ENCODE measurements around the gene PEAK3.

The PEAK3 gene

GRCh38 chr19:2282062-2282861 lies at the start of gene PEAK3:
Gene PEAK3 (minus strand): TSS chr19:2282175. CDS start chr19:2280931, 1,244 bp downstream.
- peak; percentile 39 for DNase-seq (ENCODE audit: low spot score)

GRCh38 chr19:2330632-2331284 lies 48.8 kb upstream of the PEAK3 start:
- peak; percentile 20 for DNase-seq (ENCODE audit: low spot score)

- no peak for DNase-seq (ENCODE audit: low spot score)
Observed at GRCh38 chr19:2330255-2330631, 48.3 kb upstream of the PEAK3 start.

- DNase-seq (ENCODE audit: low spot score) = no peak
Observed at GRCh38 chr19:2329501-2329916, 47.5 kb upstream of the PEAK3 start.

GRCh38 chr19:2329149-2329478 lies 47.1 kb upstream of the PEAK3 start:
- no peak for DNase-seq (ENCODE audit: low spot score)

- DNase-seq (ENCODE audit: low spot score) = peak; percentile 90
Observed at GRCh38 chr19:2328401-2329148, 46.6 kb upstream of the PEAK3 start, which contains the start of the genes LSM7 and SPPL2B. Gene LSM7 (minus strand): TSS chr19:2328586. CDS start chr19:2328566, 20 bp downstream. Gene SPPL2B (plus strand): TSS chr19:2328684. CDS start chr19:2328710, 26 bp downstream.

GRCh38 chr19:2327773-2328400 lies 45.9 kb upstream of the PEAK3 start:
- peak; percentile 93 for DNase-seq (ENCODE audit: low spot score)

- no peak for DNase-seq (ENCODE audit: low spot score)
Observed at GRCh38 chr19:2326699-2327360, 44.9 kb upstream of the PEAK3 start.

- no peak for DNase-seq (ENCODE audit: low spot score)
Observed at GRCh38 chr19:2325281-2326046, 43.5 kb upstream of the PEAK3 start.

GRCh38 chr19:2324220-2324948 lies 42.4 kb upstream of the PEAK3 start:
- no peak for DNase-seq (ENCODE audit: low spot score)

GRCh38 chr19:2323707-2324106 lies 41.7 kb upstream of the PEAK3 start:
- DNase-seq (ENCODE audit: low spot score) = no peak

GRCh38 chr19:2321565-2322283 lies 39.7 kb upstream of the PEAK3 start:
- no peak for DNase-seq (ENCODE audit: low spot score)

GRCh38 chr19:2320939-2321338 lies 39.0 kb upstream of the PEAK3 start:
- no peak for DNase-seq (ENCODE audit: low spot score)

GRCh38 chr19:2320049-2320448 lies 38.1 kb upstream of the PEAK3 start:
- no peak for DNase-seq (ENCODE audit: low spot score)

GRCh38 chr19:2319551-2319950 lies 37.6 kb upstream of the PEAK3 start:
- DNase-seq (ENCODE audit: low spot score) = no peak

- DNase-seq (ENCODE audit: low spot score) = no peak
Observed at GRCh38 chr19:2318923-2319322, 36.9 kb upstream of the PEAK3 start.

- no peak for DNase-seq (ENCODE audit: low spot score)
Observed at GRCh38 chr19:2317756-2318155, 35.8 kb upstream of the PEAK3 start.

GRCh38 chr19:2317300-2317699 lies 35.3 kb upstream of the PEAK3 start:
- DNase-seq (ENCODE audit: low spot score) = no peak

- peak; percentile 55 for DNase-seq (ENCODE audit: low spot score)
Observed at GRCh38 chr19:2315818-2316353, 33.9 kb upstream of the PEAK3 start.

All from kidney tubule cell (primary cell).